B cell (primary cell): ENCODE results near the gene MAML2. TPM values are rescaled to one million over a fixed set of nuclear protein-coding genes. Genes with fewer than 3 reads are reported as not detected.

Source experiments
- ATAC-seq: fragments of 200-7000 bp; cut with Tn5 transposase; one replicate; pipeline ENCODE4 v1.10.0; 2021; ENCODE audit warnings: low read depth, mild to moderate bottlenecking, moderate number of reproducible peaks, moderate library complexity
- CTCF ChIA-PET: fragments of 350-600 bp; sonication (Branson Sonifier 250); formaldehyde crosslinking; loops from one replicate; lab custom pipeline; 2021; ENCODE audit warnings: antibody characterized with exemption, inconsistent platforms; lab: Charles Lee
- POLR2A ChIA-PET: fragments of 350-600 bp; sonication (Branson Sonifier 250); formaldehyde crosslinking; loops from one replicate; lab custom pipeline; 2021; ENCODE audit warnings: antibody characterized with exemption; lab: Charles Lee
- DNase-seq: peaks from one replicate; pipeline ENCODE4 v3.0.0; 2013
- H2AFZ ChIP-seq: 2 replicates; pipeline ENCODE4 v1.6.1; 2012; ENCODE audit warnings: mild to moderate bottlenecking, low read depth, low read length; ENCODE audit not compliant: insufficient read depth, poor library complexity, severe bottlenecking
- H3K27ac ChIP-seq, 2 donors: 1 replicate in 1 of 2; 2 replicates in 1 of 2; pipeline ENCODE4 v1.5.1; 2012 to 2013; ENCODE audit warnings: low read length in 2 of 2, mild to moderate bottlenecking in 2 of 2, moderate library complexity in 1 of 2
- H3K27me3 ChIP-seq, 4 experiments: fragments of 200-600 bp in 1 of 4; sonication (generic) in 1 of 4; replicated peaks in 1 of 4; 1 replicate in 2 of 4; 2 replicates in 2 of 4; pipeline versions ENCODE4 v1.6.1 to v1.7.0; 2013 to 2016; ENCODE audit warnings: low read length in 3 of 4, mild to moderate bottlenecking in 2 of 4, mixed read lengths in 1 of 4, moderate library complexity in 1 of 4; ENCODE audit not compliant: insufficient read depth in 4 of 4, control insufficient read depth in 3 of 4; ENCODE audit errors: control extremely low read depth in 1 of 4
- H3K36me3 ChIP-seq, 2 experiments: replicated peaks in 1 of 2; 1 replicate in 1 of 2; 2 replicates in 1 of 2; pipeline versions ENCODE4 v1.6.1 to v1.7.1; 2013; ENCODE audit warnings: low read length in 1 of 2; ENCODE audit not compliant: insufficient read depth in 2 of 2, control insufficient read depth in 1 of 2; ENCODE audit errors: control extremely low read depth in 1 of 2, extremely low read depth in 1 of 2
- H3K4me1 ChIP-seq, 2 donors: fragments of 200-600 bp in 1 of 2; sonication (generic) in 1 of 2; 1 replicate in 1 of 2; 2 replicates in 1 of 2; pipeline versions ENCODE4 v1.5.1 to v1.6.1; 2013 to 2017; ENCODE audit warnings: low read length in 2 of 2; ENCODE audit not compliant: control insufficient read depth in 2 of 2, insufficient read depth in 2 of 2
- H3K4me2 ChIP-seq: replicated peaks from 2 replicates; pipeline ENCODE3; 2012; ENCODE audit warnings: mild to moderate bottlenecking, low read depth, low read length; ENCODE audit not compliant: poor library complexity, severe bottlenecking
- H3K4me3 ChIP-seq, 5 experiments: fragments of 200-600 bp in 1 of 5; sonication (generic) in 1 of 5; 1 replicate in 3 of 5; 2 replicates in 2 of 5; pipeline versions ENCODE4 v1.5.1 to v1.7.0; 2011 to 2016; ENCODE audit warnings: low read length in 4 of 5, mild to moderate bottlenecking in 4 of 5, low read depth in 2 of 5, control low read depth in 1 of 5, moderate library complexity in 1 of 5; ENCODE audit not compliant: insufficient read depth in 1 of 5; ENCODE audit errors: control extremely low read depth in 1 of 5, extremely low read depth in 1 of 5
- H3K79me2 ChIP-seq: fragments of 200-600 bp; sonication (generic); one replicate; pipeline ENCODE4 v1.6.0; 2016; ENCODE audit warnings: low read length; ENCODE audit not compliant: control insufficient read depth, insufficient read depth
- H3K9ac ChIP-seq: fragments of 200-600 bp; sonication (generic); 2 replicates; pipeline ENCODE4 v1.6.1; 2017; ENCODE audit warnings: mild to moderate bottlenecking, low read length, moderate library complexity
- H3K9me3 ChIP-seq, 3 donors: one replicate each; pipeline versions ENCODE4 v1.6.1 to v1.7.1; 2013; ENCODE audit warnings: low read length in 2 of 3; ENCODE audit not compliant: control insufficient read depth in 2 of 3, insufficient read depth in 1 of 3; ENCODE audit errors: control extremely low read depth in 1 of 3
- H4K20me1 ChIP-seq: 2 replicates; pipeline ENCODE4 v1.6.0; 2012; ENCODE audit warnings: mild to moderate bottlenecking, low read length; ENCODE audit not compliant: insufficient read depth, control insufficient read depth, poor library complexity, severe bottlenecking
- H3K27ac Mint-ChIP-seq: one replicate; pipeline ENCODE4 v1.8.0; 2021; ENCODE audit warnings: mixed read lengths
- H3K27me3 Mint-ChIP-seq: one replicate; pipeline ENCODE4 v1.8.0; 2021; ENCODE audit warnings: mixed read lengths
- H3K4me1 Mint-ChIP-seq: one replicate; pipeline ENCODE4 v1.8.0; 2021; ENCODE audit warnings: mixed read lengths
- H3K4me3 Mint-ChIP-seq: one replicate; pipeline ENCODE4 v1.8.0; 2021; ENCODE audit warnings: mixed read lengths
- H3K9me3 Mint-ChIP-seq: one replicate; pipeline ENCODE4 v1.8.0; 2022; ENCODE audit warnings: mixed read lengths; ENCODE audit not compliant: insufficient read depth
- EZH2 ChIP-seq: IDR thresholded peaks from 2 replicates; pipeline ENCODE4 v1.6.1; 2012; ENCODE audit warnings: borderline replicate concordance, low read depth, mild to moderate bottlenecking, moderate library complexity, low read length; ENCODE audit not compliant: insufficient read depth, poor library complexity, severe bottlenecking
- WGBS: methylation state at CpG from one replicate; pipeline ENCODE4 v1.1.5; 2013; ENCODE audit warnings: missing lambda C conversion rate; ENCODE audit not compliant: insufficient coverage; 5-methylcytosine and 5-hydroxymethylcytosine counted together
- intact Hi-C: fragments of 100-400 bp; cut with micrococcal nuclease; formaldehyde crosslinking; loops from one replicate; pipeline ENCODE4 v1.10.0; 2022
- polyA plus RNA-seq: library from polyadenylated mRNA; depleted of rRNA; stranded (reverse); fragments of >200 nt; gene quantifications from 2 replicates; pipeline ENCODE4 v1.2.3, GENCODE V29; 2012
- total RNA-seq, 2 donors: library from RNA; stranded (reverse); fragments of 120-200 nt in 1 of 2; gene quantifications; 1 replicate in 1 of 2; 2 replicates in 1 of 2; pipeline versions ENCODE4 v1.2.3 to v1.2.4, GENCODE V29; 2013 to 2022
- TF ChIP-seq, protein P1 (sequence below): fragments of 200-600 bp; IDR thresholded peaks from one replicate; pipeline ENCODE4 v1.8.0; 2022; ENCODE audit warnings: antibody characterized with exemption, mild to moderate bottlenecking

Gene MAML2
- total and polyA plus RNA-seq, 2 donors (not counting 1 experiment from before 2014, with no cell fraction given) = 10.7 to 26.4 TPM

DNA sequence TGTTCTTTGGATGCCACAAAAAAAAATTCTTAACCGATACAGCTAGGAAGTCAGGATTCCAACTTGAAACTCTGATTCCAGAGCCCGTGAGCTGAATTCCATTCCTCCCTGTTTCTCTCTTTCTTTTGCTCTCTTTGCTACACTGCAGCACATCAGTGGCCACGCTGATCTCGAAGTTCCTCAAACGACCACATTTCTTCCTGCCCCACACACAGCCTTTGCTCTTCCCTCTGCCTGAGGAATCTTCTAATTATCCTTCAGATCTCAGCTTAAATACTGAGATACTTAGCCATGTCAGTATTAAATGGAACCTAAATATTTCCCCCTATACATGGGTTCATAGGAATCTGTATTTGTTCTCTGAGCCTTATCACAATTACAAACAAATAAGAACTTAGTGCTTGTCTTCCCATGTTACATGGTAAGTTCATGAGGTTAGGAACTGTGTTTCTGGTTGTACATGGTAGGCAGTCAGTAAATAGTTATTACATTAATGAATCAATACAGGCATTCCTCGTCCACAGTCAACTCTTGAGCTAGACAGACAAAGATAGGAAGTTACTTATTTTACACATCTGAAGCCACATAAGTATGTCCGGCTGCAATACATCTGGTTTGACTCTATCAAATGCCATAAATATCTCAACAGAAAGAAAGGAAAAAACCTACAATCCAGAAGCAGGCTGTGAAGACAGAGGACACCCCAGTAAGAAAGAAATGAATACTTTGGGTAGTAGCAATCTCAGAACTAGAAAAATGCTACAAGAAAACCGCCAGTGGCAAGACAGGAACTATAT lies 86.6 kb downstream of the MAML2 start:
- H3K36me3 ChIP-seq = no peaks in the 10 kb centered on the region
- H3K79me2 ChIP-seq = peaks cover 26% of the 10 kb centered on the region
- CTCF ChIA-PET = interaction anchor here (0.7 to 5.1 kb wide), 7 partner anchors 11 to 91 kb away, joined by 3 to 54 read pairs (median 4); partner anchors contain the start of gene MAML2
- H3K9me3 Mint-ChIP-seq = no peaks in the 10 kb centered on the region
- no peaks in the 10 kb centered on the region for H4K20me1 ChIP-seq
- peak overlapping the region; percentile 95 to 99 for H3K27ac ChIP-seq
- H3K4me1 ChIP-seq = peaks cover 85 to 88% of the 10 kb centered on the region in 2 donors
- H3K4me1 Mint-ChIP-seq = peaks cover 89% of the 10 kb centered on the region
- POLR2A ChIA-PET = interaction anchor here (0.8 to 1.9 kb wide), 5 partner anchors 13 to 133 kb away, joined by 3 to 5 read pairs (median 3); partner anchors contain the start of genes CCDC82, JRKL and MAML2
- 13% methylated on average over 5 of the region's 8 CpGs for WGBS
- DNase-seq (peak; percentile 54), ATAC-seq (no peak)
- H3K4me3 ChIP-seq = peak overlapping the region in 1 of 5 experiments; percentile 9
- intact Hi-C loops = loop anchor here (5.0 to 10.0 kb wide), 3 partner anchors 36 to 542 kb away; partner anchors contain the start of gene CCDC82
- H3K27me3 Mint-ChIP-seq = no peaks in the 10 kb centered on the region
- peak overlapping the region; percentile 7 for H3K9ac ChIP-seq
- TF ChIP-seq EZH2 = no peak
- TF ChIP-seq, protein P1, sequence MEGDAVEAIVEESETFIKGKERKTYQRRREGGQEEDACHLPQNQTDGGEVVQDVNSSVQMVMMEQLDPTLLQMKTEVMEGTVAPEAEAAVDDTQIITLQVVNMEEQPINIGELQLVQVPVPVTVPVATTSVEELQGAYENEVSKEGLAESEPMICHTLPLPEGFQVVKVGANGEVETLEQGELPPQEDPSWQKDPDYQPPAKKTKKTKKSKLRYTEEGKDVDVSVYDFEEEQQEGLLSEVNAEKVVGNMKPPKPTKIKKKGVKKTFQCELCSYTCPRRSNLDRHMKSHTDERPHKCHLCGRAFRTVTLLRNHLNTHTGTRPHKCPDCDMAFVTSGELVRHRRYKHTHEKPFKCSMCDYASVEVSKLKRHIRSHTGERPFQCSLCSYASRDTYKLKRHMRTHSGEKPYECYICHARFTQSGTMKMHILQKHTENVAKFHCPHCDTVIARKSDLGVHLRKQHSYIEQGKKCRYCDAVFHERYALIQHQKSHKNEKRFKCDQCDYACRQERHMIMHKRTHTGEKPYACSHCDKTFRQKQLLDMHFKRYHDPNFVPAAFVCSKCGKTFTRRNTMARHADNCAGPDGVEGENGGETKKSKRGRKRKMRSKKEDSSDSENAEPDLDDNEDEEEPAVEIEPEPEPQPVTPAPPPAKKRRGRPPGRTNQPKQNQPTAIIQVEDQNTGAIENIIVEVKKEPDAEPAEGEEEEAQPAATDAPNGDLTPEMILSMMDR = no peak
- H3K9me3 ChIP-seq = no peaks in the 10 kb centered on the region
- peak overlapping the region; percentile 78 for H3K4me2 ChIP-seq
- H3K27me3 ChIP-seq = no peaks in the 10 kb centered on the region
- peak overlapping the region; percentile 27 for H2AFZ ChIP-seq
- H3K27ac Mint-ChIP-seq = peak overlapping the region; percentile 97
- H3K4me3 Mint-ChIP-seq = peak overlapping the region; percentile 70
